ENCODE results near the gene NCK2.

Gene NCK2

DNA sequence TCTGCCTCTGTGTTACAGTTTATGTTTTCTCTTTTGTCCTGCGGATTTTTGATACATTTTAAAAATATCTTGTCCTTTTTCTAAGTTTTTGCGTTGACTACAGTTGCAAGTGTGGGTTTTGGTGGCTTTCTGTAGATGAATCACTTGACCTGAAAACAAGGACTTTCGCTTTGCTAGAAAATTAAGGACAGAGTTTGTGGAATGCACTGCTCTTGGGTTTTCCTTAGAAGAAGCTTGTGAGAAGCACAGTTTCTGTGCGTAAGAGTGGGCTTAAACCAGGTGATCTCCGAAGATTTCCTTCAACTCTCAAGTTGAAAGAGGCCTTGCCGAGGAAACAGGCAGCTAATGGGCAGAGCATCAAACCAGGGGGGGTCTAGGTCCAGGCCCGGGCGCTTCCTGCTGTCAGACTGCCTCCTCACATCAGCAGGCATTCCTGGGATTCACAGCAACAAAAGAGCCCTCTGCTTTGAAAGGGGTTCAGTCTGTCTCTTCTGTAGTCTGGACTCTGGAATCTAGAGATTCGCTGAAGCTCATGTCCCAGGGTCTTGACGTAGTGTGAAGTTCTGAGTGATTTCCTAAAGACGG, 17.3 kb downstream of the NCK2 start:
- TF ChIP-seq EZH2phosphoT487 (IDR thresholded peaks at IDR 0.05; ENCODE audit: borderline replicate concordance, low read length) = no peak
- TF ChIP-seq, protein P1, sequence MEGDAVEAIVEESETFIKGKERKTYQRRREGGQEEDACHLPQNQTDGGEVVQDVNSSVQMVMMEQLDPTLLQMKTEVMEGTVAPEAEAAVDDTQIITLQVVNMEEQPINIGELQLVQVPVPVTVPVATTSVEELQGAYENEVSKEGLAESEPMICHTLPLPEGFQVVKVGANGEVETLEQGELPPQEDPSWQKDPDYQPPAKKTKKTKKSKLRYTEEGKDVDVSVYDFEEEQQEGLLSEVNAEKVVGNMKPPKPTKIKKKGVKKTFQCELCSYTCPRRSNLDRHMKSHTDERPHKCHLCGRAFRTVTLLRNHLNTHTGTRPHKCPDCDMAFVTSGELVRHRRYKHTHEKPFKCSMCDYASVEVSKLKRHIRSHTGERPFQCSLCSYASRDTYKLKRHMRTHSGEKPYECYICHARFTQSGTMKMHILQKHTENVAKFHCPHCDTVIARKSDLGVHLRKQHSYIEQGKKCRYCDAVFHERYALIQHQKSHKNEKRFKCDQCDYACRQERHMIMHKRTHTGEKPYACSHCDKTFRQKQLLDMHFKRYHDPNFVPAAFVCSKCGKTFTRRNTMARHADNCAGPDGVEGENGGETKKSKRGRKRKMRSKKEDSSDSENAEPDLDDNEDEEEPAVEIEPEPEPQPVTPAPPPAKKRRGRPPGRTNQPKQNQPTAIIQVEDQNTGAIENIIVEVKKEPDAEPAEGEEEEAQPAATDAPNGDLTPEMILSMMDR (IDR thresholded peaks at IDR 0.05; ENCODE audit: low read depth, low read length, poor library complexity, severe bottlenecking) = no peak

DNA sequence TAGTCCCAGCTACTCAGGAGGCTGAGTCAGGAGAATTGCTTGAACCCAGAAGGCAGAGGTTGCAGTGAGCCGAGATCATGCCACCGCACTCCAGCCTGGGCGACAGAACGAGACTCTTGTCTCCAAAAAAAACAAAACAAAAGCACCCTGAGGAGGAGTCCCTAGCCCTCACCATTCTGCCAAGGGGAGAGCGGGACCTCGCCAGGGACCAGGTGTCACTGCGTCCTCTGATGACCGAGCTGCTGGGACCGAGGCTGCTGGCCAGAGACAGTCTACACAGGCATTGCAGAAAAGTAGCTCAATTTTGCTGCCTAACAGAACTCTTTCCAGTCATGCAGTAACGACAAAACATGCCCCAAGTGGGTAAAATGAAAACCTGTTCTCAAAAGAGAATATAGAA, 18.4 kb downstream of the NCK2 start:
- TF ChIP-seq EZH2phosphoT487 (IDR thresholded peaks at IDR 0.05; ENCODE audit: borderline replicate concordance, low read length) = no peak
- TF ChIP-seq, protein P1 (IDR thresholded peaks at IDR 0.05; ENCODE audit: low read depth, low read length, poor library complexity, severe bottlenecking) = no peak
- Histone ChIP-seq H3F3A (ENCODE audit: control insufficient read depth, insufficient read depth) (no peaks in the 10 kb centered on the region), H3K4me2 (ENCODE audit: low read length) (no peak overlapping the region), H3K27ac (ENCODE audit: low read depth, low read length) (no peak overlapping the region), H3K36me3 (ENCODE audit: control insufficient read depth, low read length) (no peaks in the 10 kb centered on the region), H3K9me2 (replicated peaks; ENCODE audit: control insufficient read depth, low read length) (no peaks in the 10 kb centered on the region), H3K79me2 (ENCODE audit: control insufficient read depth, low read length) (peaks cover 41% of the 10 kb centered on the region), H4K20me1 (ENCODE audit: control insufficient read depth, insufficient read depth, low read depth, low read length) (0 out of 2 replicates have a peak, but pooled peaks cover 2% of the 10 kb centered on the region), H3K27me3 (ENCODE audit: control insufficient read depth, low read length) (no peaks in the 10 kb centered on the region), H3K4me3 (ENCODE audit: low read length) (no peak overlapping the region), H3K4me1 (ENCODE audit: control insufficient read depth, low read length) (peaks cover 8% of the 10 kb centered on the region), H3K9me3 (ENCODE audit: control insufficient read depth, insufficient read depth, low read length) (no peaks in the 10 kb centered on the region)

More for the DNA sequence above, 17.3 kb downstream of the NCK2 start:
- Histone ChIP-seq H3K4me1 (ENCODE audit: control insufficient read depth, low read length) (peaks cover 11% of the 10 kb centered on the region), H3K27ac (ENCODE audit: low read depth, low read length) (no peak overlapping the region), H3K4me3 (ENCODE audit: low read length) (no peak overlapping the region), H3K79me2 (ENCODE audit: control insufficient read depth, low read length) (peaks cover 48% of the 10 kb centered on the region), H3K9me3 (ENCODE audit: control insufficient read depth, insufficient read depth, low read length) (no peaks in the 10 kb centered on the region), H3K9me2 (replicated peaks; ENCODE audit: control insufficient read depth, low read length) (no peaks in the 10 kb centered on the region), H3K4me2 (ENCODE audit: low read length) (no peak overlapping the region), H3F3A (ENCODE audit: control insufficient read depth, insufficient read depth) (no peaks in the 10 kb centered on the region), H4K20me1 (ENCODE audit: control insufficient read depth, insufficient read depth, low read depth, low read length) (no peaks in the 10 kb centered on the region), H3K27me3 (ENCODE audit: control insufficient read depth, low read length) (no peaks in the 10 kb centered on the region), H3K36me3 (ENCODE audit: control insufficient read depth, low read length) (no peaks in the 10 kb centered on the region)

GRCh38 chr2:105764059-105764458, 19.3 kb downstream of the NCK2 start:
- Histone ChIP-seq H3K36me3 (ENCODE audit: control insufficient read depth, low read length) (no peaks in the 10 kb centered on the region), H3K27ac (ENCODE audit: low read depth, low read length) (no peak overlapping the region), H3K9me3 (ENCODE audit: control insufficient read depth, insufficient read depth, low read length) (no peaks in the 10 kb centered on the region), H3K79me2 (ENCODE audit: control insufficient read depth, low read length) (peaks cover 49% of the 10 kb centered on the region), H3K27me3 (ENCODE audit: control insufficient read depth, low read length) (no peaks in the 10 kb centered on the region), H3K4me1 (ENCODE audit: control insufficient read depth, low read length) (peaks cover 18% of the 10 kb centered on the region), H3K4me2 (ENCODE audit: low read length) (no peak overlapping the region), H4K20me1 (ENCODE audit: control insufficient read depth, insufficient read depth, low read depth, low read length) (0 out of 2 replicates have a peak, but pooled peaks cover 5% of the 10 kb centered on the region), H3F3A (ENCODE audit: control insufficient read depth, insufficient read depth) (no peaks in the 10 kb centered on the region), H3K9me2 (replicated peaks; ENCODE audit: control insufficient read depth, low read length) (no peaks in the 10 kb centered on the region), H3K4me3 (ENCODE audit: low read length) (no peak overlapping the region)
- no peak for TF ChIP-seq EZH2phosphoT487 (IDR thresholded peaks at IDR 0.05; ENCODE audit: borderline replicate concordance, low read length)
- TF ChIP-seq, protein P1 (IDR thresholded peaks at IDR 0.05; ENCODE audit: low read depth, low read length, poor library complexity, severe bottlenecking) = no peak

Measured in DOHH2 (cell line).